ENCODE measurements around the gene LIFR. TPM values are rescaled to one million over a fixed set of nuclear protein-coding genes. Genes with fewer than 3 reads are reported as not detected.
"Not testable (repeated sequence)": the region's sequence is repeated elsewhere in the genome, so short reads cannot be mapped to it uniquely, and the experiment has no call there.

LIFR gene
- total RNA-seq, 1 donor from 2014 or later, result 110 TPM

DNA sequence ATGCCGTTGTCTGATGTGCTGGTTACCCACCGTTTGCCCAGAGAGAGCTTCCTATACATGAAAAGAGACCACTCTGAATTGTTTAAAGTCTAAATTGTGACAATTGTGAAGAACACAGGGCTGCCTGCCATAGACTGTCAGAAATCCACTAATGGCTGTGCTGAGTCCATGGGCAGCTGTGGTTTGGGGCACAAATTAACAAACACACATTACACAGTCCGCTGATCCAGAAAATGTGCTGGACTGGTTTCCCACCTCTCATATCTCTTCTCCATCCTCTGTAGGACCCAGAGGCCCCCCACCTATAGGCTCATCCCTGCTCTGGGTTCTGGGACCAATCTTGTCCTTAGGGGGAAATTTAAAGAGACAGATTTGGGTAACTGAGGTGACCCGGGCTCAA lies 19.0 kb upstream of the LIFR start:
- Histone ChIP-seq H3K27ac (no peak overlapping the region), H3K27me3 (ENCODE audit: low read depth) (no peaks in the 10 kb centered on the region), H3K36me3 (no peaks in the 10 kb centered on the region), H3K4me3 (no peak overlapping the region), H3K9me3 (no peaks in the 10 kb centered on the region), H3K4me1 (peaks cover 9% of the 10 kb centered on the region)
- DNase-seq, result no peak
- intact Hi-C loops (cut with DNase I), result no loop called here
- no peak for ATAC-seq
- TF ChIP-seq, protein P1, sequence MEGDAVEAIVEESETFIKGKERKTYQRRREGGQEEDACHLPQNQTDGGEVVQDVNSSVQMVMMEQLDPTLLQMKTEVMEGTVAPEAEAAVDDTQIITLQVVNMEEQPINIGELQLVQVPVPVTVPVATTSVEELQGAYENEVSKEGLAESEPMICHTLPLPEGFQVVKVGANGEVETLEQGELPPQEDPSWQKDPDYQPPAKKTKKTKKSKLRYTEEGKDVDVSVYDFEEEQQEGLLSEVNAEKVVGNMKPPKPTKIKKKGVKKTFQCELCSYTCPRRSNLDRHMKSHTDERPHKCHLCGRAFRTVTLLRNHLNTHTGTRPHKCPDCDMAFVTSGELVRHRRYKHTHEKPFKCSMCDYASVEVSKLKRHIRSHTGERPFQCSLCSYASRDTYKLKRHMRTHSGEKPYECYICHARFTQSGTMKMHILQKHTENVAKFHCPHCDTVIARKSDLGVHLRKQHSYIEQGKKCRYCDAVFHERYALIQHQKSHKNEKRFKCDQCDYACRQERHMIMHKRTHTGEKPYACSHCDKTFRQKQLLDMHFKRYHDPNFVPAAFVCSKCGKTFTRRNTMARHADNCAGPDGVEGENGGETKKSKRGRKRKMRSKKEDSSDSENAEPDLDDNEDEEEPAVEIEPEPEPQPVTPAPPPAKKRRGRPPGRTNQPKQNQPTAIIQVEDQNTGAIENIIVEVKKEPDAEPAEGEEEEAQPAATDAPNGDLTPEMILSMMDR (IDR thresholded peaks at IDR 0.05), result no peak

DNA sequence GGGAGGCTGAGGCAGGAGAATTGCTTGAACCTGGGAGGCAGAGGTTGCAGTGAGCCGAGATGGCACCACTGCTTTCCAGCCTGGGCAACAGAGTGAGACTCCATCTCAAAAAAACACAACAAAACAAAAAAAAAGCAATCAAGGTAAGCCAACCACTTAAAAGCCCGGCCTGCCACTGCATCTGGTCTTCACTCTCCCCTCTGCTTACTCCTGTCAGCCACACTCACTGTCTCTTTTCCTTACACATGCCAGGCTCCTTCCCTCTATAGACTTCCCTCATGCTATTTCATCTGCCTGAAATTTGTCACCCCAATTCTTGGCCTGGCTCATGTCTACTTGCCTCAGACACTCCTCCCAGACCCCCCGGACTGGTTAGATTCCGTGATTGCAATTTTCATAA lies 17.6 kb upstream of the LIFR start:
- Histone ChIP-seq H3K4me1 (peaks cover 9% of the 10 kb centered on the region), H3K9me3 (no peaks in the 10 kb centered on the region), H3K27me3 (ENCODE audit: low read depth) (no peaks in the 10 kb centered on the region), H3K36me3 (no peaks in the 10 kb centered on the region), H3K4me3 (no peak overlapping the region), H3K27ac (no peak overlapping the region)
- intact Hi-C loops (cut with DNase I), result no loop called here
- no peak for ATAC-seq
- DNase-seq, result no peak
- TF ChIP-seq, protein P1 (IDR thresholded peaks at IDR 0.05), result no peak

DNA sequence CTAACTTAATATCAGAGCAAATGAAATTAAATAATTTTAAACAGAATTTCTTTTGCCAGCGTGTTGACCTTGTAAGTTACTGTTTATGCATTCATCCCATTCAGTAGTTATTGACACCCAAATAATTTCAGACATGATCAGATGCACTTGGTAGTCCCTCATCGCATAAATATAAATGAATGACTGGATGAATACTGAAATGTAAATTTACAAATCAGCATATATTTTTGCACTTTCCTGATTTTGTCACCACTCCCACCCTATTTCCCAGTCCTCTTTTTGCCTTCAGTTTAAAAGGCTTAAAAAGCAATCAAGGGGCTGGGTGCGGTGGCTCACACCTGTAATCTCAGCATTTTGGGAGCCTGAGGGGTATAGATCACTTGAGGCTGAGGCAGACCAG lies 17.1 kb upstream of the LIFR start:
- intact Hi-C loops (cut with DNase I), result no loop called here
- Histone ChIP-seq H3K4me1 (peaks cover 9% of the 10 kb centered on the region), H3K36me3 (no peaks in the 10 kb centered on the region), H3K9me3 (no peaks in the 10 kb centered on the region), H3K27ac (no peak overlapping the region), H3K4me3 (no peak overlapping the region), H3K27me3 (ENCODE audit: low read depth) (no peaks in the 10 kb centered on the region)
- DNase-seq, result no peak
- TF ChIP-seq, protein P1 (IDR thresholded peaks at IDR 0.05), result no peak
- ATAC-seq, result no peak

DNA sequence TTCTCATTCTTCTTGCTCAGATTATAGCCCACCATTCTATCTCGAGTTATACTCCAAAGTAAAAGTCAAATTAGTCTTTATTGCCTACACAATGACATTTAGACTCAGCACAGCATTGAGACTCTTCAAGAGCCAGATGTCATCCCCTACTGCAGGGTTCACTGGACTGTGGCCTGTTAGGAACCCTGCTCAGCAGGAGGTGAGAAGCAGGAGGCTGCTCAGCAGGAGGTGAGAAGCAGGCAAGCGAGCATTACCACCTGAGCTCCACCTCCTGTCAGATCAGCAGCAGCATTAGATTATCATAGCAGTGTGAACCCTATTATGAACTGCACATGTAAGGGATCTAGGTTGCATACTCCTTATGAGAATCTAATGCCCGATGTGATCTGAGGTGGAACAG lies 12.7 kb upstream of the LIFR start:
- H3K9me3 ChIP-seq, result no peaks in the 10 kb centered on the region
- ATAC-seq (no peak), DNase-seq (no peak)
- H3K27ac ChIP-seq, result no peak overlapping the region
- no peaks in the 10 kb centered on the region for H3K27me3 ChIP-seq (ENCODE audit: low read depth)
- intact Hi-C loops (cut with DNase I), result no loop called here
- TF ChIP-seq, protein P1 (IDR thresholded peaks at IDR 0.05), result no peak
- H3K36me3 ChIP-seq, result no peaks in the 10 kb centered on the region
- H3K4me1 ChIP-seq, result no peaks in the 10 kb centered on the region
- H3K4me3 ChIP-seq, result no peak overlapping the region

DNA sequence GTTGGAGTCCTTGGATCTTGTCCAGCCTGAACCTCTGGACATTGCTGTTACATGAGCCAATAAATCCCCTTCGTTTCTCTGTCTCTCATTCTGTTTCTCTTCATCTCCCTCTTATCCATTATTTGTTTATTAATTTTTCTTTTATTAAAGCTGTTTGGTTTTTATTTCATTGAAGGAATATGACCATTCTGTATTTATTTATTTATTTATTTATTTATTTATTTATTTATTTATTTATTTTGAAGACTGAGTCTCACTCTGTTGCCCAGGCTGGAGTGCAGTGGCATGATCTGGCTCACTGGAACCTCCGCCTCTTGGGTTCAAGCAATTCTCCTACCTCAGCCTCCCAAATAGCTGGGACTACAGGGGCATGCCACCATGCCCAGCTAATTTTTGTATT lies 10.9 kb upstream of the LIFR start:
- H3K4me3 ChIP-seq; intact Hi-C loops (cut with DNase I); H3K9me3 ChIP-seq; DNase-seq; H3K27me3 ChIP-seq (ENCODE audit: low read depth); H3K36me3 ChIP-seq; H3K27ac ChIP-seq; ATAC-seq; H3K4me1 ChIP-seq: not testable (repeated sequence)

DNA sequence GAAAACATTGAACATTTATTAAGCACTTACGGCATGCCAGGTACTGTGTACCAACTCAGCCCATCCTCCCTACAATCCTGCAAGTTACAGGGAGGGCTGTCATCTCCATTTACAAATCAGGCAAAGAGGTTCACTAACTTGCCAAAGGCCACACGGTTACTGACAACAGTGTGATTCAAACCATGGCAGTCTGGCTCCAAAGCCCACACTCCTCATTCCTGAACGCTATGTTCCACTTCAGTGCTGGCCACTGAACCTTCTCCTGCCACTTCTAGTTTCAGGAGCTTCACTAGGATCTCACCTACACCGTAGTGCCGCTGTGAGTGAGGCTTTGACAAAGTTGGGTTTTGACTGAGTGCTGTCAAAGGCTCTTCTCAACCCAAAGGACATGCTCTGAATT lies 7.2 kb upstream of the LIFR start:
- no peaks in the 10 kb centered on the region for H3K9me3 ChIP-seq
- no peaks in the 10 kb centered on the region for H3K36me3 ChIP-seq
- intact Hi-C loops (cut with DNase I), result no loop called here
- H3K27me3 ChIP-seq (ENCODE audit: low read depth), result no peaks in the 10 kb centered on the region
- peaks cover 8% of the 10 kb centered on the region for H3K4me1 ChIP-seq
- H3K4me3 ChIP-seq, result no peak overlapping the region
- H3K27ac ChIP-seq, result no peak overlapping the region
- no peak for ATAC-seq
- TF ChIP-seq, protein P1 (IDR thresholded peaks at IDR 0.05), result no peak
- no peak for DNase-seq
